DND-41 (cell line): Measurements from ENCODE around the gene LYPD6B.

Experiments used
- CTCF ChIP-seq: IDR thresholded peaks from 2 replicates; pipeline ENCODE4 v1.5.1; 2012; ENCODE audit warnings: borderline replicate concordance, low read length, moderate library complexity, mild to moderate bottlenecking; ENCODE audit not compliant: poor library complexity, severe bottlenecking; ENCODE audit errors: extremely low read depth
- EZH2 ChIP-seq: IDR thresholded peaks from 3 replicates; pipeline ENCODE4 v1.6.1; 2012; ENCODE audit warnings: borderline replicate concordance, low read depth, mild to moderate bottlenecking, moderate library complexity, low read length, inconsistent platforms; ENCODE audit not compliant: severe bottlenecking

- TF ChIP-seq CTCF (no peak), EZH2 (no peak)
Observed at GRCh38 chr2:149170156-149170555, 131.7 kb downstream of the LYPD6B start.
